Ureter (tissue), 1 donor: ENCODE data around the gene NOB1. TPM values are rescaled to one million over a fixed set of nuclear protein-coding genes. Genes with fewer than 3 reads are reported as not detected.

ENCODE experiments used
- total RNA-seq: library from RNA; stranded (reverse); gene quantifications from one replicate; pipeline ENCODE4 v1.2.4, GENCODE V29; 2023
- donor health status: DM: yes; HTN: yes; CAD: no.

The NOB1 gene
- total RNA-seq, 1 donor from 2014 or later: 60.6 TPM

Other genes with a start within 250 kb of the NOB1 start
- 117 TPM for gene NFAT5, start 189.0 kb downstream of the NOB1 start, total RNA-seq
- 31.3 TPM for gene NQO1, start 28.4 kb downstream of the NOB1 start, total RNA-seq
- 97.8 TPM for gene WWP2, start 7.4 kb upstream of the NOB1 start, total RNA-seq
- 2.2 TPM for gene CLEC18A, start 196.4 kb upstream of the NOB1 start, total RNA-seq